HG02943 (cell line): ENCODE results near the gene LRRC75A.

Experiments used
- ATAC-seq: cut with Tn5 transposase; IDR thresholded peaks from one replicate; pipeline ENCODE4 v1.9.1; 2021; ENCODE audit warnings: mild to moderate bottlenecking, low read depth, moderate library complexity; ENCODE audit not compliant: unreplicated experiment

LRRC75A gene

DNA sequence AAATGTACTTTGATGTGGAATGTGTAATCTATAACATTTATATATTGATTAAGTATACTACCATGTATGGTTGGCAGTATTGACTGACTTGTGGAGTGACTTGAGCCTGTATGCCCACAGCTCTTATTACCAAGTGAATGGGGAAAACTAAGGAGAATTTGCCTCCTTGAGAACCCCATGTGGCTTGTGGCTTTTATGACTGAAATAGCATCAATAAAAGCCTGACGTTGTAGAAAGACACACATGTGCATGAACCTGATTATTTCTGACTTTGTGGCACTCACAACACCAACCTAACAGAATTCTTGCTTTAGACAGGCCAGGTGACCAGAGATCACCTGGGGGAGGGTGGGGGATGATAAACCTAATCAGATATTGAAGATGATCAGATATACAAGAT is 2.1 kb upstream of the LRRC75A start:
- ATAC-seq, result no peak

DNA sequence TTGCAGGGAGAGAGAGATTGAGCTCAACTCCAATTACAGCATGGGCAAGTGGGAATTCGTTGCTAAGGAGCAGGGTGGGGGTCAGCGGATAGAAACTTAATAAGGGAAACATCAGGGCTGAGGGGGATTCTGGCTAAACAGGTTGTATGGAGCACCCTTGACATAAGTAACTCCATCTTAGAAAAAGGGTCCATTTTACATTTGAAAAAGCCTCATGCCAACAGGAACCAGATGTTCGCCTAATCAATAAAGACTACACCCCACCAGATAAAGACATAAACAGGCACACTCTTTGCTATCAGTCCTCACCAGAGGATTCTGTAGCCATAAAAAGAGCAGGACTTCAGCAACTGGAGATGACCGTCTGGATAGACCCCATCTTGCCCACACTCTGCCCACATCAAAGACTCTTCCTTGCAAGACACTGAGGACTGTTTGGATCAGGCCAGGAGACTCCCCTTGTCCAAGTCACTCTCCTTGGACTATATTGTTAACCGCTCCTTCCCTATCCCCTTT is 1.6 kb upstream of the LRRC75A start:
- ATAC-seq, result no peak

DNA sequence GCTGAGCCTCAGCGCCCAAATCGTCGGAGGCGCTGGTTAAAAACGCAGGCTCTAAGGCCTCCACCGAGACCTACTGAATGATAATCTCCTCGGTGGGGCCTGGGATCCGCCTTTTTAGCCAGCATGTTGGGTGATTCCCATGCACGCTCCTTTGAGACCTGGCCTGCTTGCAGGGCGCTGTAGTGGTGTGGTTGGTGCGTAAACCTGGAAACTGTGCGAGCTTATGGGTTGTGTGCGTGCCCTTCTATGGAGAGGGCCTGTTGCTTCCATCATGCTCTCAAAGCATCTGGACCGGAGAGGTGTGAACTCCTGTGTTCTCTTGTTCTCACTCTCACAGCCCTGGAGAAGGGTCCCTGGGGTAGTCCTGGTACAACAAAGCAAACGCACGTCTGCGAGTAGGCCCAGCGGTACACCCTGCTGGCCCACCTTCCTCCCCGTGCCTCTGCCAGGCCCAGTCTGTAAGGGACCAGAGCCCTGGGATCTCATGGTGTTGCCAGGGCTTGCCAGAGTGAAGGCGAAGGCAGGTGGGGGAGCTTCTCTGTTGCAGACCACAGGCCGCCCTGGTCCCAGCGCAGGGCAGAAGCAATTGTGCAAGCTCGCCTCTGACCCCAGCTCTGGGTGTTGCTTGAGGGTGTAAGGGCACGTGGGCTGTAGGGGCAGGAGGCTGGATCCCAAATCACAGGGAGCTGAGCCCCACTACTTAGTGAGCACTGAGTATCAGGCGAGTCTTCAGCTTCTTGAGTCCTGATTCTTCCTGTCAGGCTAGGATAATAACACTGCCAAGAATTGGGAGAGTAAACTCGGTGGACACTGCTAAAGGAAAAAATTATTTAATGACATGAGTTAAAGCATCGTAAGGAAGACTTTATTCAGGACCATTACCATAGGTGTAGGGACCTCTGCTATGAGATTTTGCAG is 879 bp upstream of the LRRC75A start:
- no peak for ATAC-seq

DNA sequence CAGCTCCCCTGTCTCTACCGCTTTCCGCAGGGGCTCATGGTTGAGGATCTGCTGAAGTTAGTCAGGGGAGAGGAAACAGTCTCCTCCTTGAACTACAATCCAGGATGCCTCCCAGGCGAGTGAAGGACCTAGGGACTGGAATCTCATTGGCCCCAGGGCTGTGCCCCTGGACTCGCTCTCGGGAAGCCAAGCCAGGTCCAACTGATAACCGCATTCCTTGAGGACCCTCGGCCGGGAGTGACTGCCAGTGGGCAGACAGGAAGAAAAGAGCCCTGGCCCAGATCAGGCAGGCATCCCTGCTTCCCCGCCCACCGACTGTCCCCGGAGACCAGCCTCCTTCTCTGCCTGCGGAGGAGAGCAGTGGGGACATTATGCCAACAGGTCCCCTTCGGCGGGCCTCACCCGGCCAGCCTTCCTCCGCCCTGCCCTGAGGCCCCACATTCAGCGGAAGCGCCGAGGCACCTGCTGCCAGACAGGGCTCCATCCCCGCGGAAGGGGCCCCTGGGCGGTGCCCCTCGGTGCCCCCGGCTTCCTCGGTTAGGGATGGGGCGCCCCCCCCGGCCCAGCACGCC is 776 bp downstream of the LRRC75A start:
- no peak for ATAC-seq

DNA sequence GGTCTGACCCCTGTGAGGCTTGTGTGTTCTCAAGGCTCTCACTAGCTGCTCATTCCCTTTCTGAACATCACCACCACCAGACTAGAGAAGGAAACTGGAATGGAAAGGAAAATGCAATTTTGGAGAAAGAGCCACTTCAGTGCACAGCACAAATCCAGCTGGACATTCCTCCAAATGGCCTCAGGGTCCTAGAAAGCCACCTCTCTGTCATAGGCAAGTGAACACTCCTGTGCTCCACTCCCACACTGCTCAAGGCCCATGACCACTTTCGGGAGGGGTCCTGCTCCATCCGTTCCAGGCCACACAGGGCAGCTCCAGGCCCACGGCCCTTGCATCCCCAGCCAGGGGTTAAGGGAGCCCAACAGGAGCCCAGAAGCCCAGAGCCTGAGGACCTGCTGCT is 2.6 kb downstream of the LRRC75A start:
- ATAC-seq, result no peak

DNA sequence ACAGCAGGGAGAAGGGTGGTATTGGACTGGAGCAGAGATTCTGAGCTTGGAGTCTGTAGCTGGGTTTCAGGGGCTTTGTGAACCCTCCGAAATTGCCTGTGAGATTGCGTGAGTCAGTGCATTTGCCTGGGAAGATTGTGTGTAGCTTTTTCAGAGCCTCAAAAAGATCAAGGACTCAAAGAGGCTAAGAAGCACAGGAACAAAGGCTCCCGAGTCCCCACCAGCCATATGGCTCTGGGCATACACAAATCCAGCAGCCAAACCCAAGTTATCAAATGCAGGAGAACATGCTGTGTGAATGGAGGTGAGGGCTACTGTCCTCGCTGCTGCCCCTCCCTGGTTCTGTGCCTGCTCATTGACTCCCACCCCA is 3.0 kb downstream of the LRRC75A start:
- no peak for ATAC-seq

DNA sequence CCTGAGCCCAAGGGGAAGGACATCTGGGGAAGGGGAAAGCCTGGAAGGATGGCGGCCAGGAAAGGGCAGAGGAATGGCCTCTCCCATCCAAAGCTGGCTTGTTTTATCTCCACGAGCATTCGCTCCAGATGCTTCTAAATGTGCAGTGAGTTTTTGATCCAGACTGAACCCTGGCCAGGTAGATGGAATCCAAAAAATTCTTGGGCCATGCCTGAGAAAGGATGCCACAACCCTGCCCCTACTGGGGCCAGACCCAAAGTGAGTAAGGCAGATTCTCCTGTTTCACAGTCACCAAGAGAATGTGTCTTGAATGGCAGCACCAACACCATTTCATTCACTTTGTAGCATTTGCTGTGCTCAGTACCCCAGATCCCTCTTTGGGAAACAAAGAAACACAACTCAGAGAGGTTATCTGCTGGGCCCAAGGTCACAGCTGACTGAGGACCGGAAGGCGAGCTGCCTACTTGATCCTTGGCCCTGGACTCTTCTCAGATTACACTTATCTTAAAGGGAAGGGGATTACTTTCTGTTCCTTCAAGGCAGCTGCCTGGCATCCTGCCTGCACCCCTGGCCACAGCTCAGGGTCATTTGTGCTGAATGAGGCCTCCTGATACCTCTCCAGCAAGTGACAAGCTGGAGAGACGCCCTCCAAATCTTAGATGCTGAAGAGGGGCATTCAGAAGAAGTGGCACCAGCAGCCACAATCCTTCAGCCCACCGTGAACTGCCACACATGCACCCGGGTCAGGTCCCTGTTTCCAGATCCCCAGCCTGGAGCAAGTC is 3.6 kb downstream of the LRRC75A start:
- ATAC-seq, result no peak

DNA sequence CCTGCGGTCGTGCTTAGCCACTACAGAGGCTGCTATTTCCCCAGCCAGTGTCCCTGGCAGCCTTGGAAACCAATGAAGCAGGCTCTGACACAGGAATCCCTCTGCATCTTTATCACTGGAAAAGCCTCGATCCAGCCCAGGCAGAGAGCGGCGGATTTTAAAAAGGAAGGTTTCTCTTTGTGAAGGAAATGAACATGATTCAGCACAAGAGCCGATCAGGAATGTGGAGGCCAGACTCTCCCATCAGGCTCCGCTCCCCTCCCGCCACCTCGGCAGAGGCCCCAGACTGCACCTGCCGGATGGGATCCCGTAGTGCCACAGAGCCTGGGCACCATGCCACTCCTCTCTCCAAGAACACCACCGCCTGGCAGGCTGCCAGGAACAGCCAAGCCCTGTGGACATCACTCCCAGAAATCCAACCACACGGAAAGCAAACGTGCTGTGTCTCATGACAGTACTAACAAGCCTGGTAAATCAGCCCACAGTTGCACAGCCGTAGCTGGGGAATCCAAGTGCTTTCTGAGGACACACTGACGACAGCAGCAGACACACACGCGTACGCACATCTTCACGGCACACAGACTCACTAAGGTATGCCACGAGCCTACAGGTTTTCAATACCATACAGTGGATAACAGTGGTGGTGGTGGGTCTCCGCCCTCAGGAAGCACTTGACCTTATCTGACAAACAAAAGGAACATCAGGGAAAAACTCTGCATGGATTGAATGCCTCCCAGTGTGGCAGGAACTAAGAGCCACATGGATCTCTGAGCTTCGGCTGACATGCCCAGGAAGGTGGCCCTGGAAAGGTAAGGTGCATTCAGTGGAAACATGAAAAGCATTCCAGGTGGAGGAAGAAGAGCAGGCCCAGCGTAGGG is 5.4 kb downstream of the LRRC75A start:
- no peak for ATAC-seq

DNA sequence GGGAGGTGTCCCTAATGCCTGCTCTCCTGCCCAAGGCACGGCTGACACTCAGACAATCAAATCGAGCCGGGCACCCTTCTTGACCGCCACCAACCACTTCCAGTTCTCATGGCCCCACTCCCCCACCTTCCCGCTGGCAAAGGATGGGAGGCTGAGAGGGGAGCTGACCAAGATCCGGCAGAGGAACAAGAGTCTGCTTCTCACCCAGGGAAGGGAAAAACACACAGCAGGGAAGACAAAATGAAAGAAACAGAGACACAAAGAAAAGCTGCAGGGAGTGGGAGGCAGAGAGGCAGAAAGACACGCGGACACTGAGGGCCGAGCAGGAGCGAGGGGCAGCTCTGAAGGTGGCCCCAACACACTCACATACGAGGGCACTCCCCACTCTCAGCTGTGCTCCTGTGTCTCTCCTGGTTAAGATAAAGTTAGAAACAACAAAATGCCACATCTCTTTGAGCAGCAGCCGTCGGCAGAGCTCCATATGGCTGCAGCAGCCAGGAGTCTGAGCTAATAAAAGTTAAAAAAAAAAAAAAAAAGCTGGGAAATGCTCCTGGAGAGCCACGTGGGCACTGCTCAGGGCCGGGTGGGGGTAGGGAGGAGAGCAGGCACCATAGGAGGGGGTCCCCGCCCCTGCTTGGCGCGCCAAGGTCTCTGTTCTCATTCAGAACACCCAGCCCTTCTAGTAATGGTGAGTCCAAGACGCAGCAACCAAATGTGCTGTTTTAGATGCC is 7.4 kb downstream of the LRRC75A start:
- no peak for ATAC-seq

DNA sequence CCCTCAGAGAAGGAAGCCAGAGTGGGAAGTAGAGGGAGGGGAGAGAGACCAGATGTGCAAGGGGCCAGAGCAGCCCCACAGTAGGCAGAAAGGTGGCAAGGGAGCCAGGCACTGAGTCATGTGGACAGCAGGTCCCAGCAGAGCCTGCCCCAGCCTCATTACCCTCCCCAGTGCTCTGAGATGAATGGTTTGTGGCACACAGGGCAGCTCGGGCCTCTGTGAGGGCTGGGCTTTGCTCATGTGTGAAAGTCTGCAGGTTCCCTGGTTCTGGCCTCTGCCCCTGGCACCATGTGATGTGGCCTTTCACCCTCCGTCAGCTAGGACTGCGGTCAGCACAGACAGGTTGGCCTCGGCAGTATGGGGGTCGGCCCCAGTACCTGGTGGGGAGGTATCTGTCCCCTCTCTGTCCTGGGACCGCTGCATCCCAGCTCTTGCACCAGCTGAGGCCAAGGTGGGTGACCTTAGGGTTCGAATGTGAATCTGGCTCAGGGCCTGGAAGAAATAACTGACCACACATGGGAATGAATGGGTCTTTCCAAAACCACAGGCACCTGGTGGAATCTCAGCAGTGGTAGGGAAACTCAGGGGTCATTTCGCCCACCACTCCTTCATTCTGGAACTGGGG is 8.9 kb downstream of the LRRC75A start:
- ATAC-seq, result no peak

DNA sequence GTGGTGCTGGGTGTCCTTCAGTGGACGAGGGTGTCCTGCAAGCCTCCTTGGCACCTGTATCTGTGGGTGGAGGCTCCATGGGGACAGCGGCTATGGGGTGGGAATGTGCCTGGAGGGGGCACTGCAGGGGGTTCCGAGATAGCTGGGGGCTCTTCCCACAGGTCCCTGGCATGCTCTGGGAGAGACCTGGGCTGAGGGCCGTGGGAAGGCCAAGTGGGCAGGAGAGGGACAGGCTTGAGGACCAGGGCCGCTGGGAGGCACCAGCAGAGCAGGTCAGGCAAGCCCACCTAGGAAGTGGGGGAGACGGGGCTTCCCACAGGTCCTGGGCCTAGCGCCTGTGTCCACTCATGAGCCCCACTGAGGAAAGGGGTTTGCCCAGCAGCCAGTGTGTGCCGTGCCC is 9.7 kb downstream of the LRRC75A start:
- no peak for ATAC-seq

DNA sequence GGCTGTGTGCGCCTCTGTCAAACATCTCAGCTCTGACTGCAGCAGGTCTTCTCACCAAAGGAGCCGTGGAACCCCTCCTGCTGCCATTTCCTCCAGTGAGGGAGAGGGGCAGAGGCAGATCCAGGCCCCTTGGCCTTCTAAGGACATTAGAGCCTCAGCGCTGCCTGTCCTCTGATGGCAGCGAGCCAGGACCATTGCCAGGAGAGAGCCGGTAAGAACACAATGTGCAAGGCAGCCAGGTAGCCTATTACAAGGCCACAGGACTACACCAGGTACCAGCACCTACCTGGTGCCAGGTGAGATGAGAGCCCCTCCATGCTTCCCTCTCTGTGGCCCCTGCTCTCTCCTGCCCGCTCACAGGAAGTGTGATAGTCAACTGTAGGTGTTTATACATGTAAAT is 11.0 kb downstream of the LRRC75A start:
- ATAC-seq, result no peak

DNA sequence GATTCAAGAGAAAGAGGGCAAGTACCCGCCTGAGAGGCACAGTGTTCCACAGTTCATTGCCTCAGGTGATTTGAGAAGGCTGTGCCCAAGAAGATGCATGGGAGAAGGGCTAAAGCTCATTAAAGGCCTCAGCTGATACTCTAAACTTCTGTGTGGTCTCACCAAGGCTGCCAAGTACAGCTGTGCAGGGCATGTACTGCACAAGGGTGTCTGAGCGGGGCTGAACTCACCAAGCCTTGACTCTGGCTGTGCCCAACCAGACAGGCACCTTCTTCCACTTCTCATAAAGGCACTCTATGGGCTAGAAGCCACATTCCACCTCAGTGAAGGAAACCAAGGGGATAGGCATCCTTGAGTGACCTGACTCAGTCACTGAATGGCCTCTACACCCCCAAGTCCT is 12.7 kb downstream of the LRRC75A start:
- ATAC-seq, result no peak

DNA sequence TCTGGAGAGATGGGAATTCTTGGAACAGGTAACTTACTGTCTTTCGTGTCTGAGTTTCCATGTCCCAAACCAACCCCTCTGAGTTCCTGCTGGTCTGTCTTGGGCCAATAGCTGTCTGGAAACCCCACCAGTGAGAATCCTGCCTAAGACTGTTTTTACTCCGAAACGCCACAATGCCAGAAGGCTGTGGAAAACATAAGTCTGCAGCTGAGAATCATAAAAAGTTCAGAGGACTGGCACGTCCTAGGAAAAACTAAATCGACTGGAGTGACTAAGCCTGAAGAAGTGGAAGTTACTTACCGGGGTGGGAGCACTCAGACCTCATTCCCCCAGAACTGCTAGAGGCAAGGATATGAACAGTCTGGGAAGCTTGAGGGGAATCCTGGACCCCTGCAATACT is 13.3 kb downstream of the LRRC75A start:
- no peak for ATAC-seq

DNA sequence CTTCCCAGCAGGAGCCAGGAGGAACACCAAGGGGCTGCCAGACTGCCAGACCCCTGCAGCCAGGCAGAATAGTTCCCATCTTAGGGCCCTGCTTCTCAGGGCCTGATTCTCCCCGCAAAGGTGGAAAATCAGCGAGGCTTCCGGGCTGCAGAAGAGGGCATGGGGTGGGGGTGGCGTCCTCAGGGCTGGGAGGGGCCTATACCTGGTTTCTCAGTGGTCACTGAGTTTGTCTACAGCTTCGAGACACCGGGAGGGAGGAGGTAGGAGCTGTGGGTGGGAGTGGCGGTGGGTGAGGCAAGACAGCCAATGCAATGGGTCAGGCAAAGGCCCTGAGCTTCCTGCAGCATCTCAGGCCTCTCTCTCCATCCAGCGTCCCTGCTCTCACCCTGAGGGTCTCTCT is 14.3 kb downstream of the LRRC75A start:
- no peak for ATAC-seq

DNA sequence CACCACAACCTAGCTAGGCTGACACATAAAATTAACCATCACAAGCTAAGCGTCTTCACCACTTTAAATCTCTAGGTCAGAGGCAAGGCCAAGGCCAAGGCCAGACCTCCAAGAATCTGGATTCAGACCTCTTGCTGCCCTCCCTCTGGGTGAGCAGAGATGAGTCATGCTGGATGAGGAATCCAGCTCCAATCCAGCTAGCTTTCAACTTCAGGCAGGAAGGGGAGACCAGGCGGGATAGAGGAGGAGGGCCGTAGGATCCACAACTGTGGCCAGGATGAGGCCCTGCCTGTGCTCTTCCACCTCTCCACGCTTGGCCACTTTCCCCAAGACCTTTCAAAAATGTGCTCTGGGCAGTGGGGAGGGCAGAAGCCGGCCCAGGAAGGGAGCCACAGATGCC is 14.7 kb downstream of the LRRC75A start:
- no peak for ATAC-seq

DNA sequence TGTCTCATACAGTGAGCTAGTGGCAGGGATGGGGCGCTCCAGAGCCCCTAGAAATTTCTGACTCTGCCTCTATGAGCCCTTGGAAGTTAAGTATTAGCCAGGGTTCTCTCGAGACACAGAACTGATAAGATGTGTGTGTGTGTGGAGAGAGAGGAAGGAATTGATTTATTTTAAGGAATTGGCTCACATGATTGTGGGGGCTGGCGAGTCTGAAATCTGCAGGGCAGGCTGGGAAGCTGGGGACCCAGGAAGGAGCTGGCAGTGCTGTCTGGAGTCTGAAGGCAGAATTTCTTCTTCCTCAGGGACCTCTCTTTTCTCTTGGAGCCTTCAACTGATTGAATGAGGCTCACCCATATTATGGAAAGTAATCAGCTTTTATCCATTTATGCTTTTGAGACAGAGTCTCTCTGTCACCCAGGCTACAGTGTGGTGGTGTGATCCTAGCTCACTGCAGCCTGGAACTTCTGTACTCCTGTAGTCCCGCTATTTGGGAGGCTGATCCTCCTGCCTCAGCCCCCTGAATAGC is 16.8 kb downstream of the LRRC75A start:
- no peak for ATAC-seq

DNA sequence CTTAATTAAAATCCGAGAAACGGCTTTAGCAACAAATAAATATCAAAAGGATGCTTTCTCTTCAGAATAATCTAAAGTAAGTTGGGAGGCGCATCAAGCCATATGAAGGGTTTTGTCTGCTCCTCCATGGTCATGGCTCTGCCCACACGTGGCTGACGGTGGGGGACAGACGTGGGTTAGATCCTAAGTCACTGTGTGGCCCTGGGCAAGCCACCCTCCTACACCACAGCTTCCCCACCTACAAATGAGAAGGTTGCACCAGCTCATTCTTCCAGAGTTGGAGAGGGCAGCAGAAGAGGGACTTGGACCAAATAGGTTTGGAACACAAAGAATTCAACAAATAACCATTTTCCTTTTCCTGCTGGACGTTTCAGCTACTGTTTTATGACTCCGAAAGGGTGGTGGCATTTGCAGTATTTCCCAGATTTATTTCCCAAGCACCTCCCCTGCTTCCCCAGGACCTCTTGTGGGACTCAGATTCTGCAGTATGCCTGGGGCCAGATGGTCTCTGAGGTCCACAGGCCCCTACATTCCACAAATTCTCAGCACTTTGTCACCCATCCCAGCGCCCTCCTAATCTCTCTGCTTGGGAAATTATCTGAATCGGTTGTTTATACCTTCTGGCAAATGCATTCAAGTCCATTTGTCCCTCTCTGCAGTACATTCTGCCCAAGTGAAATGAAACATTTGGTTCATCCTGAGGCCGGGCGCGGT is 17.8 kb downstream of the LRRC75A start:
- ATAC-seq, result no peak
